ENCODE measurements around the gene ZGPAT.
"Not testable (repeated sequence)": the region's sequence is repeated elsewhere in the genome, so short reads cannot be mapped to it uniquely, and the experiment has no call there.

ZGPAT gene

DNA sequence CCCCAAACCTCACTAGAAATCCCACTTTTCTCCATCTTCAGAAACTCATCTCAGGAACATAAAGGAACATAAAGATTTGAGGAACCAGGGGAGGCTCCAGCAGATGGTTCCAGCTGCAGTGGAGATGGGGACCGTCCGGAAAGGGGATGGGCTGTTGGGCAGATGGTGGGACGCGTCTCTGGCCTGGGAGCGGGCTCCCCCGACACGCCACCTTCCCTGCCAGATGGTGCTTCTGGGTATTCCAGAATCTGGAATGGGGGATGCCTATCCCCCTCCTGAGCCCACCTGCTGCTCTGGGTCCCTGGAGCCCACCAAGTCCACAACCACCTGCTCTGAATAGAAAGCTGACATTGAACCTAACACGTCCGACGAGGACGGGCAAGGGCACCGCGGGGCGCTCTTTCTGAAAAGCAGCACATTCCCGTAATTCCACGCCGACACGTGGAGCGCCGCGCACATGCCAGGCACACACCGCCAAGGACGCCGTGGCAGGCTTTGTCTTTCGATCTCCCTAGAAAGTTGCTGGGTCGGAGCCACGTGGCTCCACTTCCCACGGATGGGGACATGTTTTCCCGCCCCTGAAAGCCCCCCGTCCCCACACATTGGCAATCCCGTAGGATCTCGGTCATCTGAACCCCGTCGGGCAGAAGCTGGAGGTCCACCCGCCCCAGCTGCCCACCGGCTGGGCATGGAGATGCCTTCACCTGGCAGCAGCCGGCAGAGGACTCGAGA is 59.0 kb downstream of the ZGPAT start:
- no peak for DNase-seq

DNA sequence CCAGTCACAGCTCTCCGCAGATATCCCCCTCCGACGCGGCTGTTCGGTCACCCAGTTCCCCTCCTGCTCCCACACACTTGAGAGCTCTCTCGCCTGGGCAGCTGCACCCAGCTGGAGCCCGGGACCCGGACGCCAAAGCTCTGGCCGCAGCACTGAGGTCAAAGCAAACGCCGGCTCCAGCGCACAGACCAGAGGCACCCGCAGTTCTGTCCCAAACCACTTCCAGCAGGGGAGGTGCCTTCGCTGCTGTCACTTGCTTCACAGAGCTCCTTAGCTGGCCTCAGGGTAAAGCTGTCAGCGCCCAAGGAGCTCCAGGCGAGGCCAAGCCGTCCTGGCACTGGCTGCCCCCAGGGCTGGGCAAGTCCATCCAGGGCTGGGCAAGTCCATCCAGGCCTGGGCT is 59.6 kb downstream of the ZGPAT start:
- no peak for DNase-seq

DNA sequence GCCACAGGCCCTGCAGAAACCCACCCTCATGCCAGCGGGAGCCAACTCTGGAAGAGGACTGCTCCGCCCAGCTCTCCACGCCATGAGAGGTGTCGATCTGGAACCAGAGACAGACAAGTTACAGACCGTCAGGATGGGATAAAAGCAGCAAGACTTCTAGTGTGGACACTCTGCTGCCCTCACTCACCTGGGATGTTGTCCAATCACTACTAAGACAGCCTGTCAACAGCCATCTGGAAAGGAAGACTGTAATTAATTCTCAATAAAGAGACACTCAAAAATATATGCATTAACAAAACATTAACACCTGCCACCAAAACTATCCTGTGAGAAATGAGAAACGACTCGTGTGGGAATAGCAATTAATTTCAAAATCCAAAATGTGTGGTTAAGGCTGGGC is 60.0 kb downstream of the ZGPAT start:
- DNase-seq = no peak

DNA sequence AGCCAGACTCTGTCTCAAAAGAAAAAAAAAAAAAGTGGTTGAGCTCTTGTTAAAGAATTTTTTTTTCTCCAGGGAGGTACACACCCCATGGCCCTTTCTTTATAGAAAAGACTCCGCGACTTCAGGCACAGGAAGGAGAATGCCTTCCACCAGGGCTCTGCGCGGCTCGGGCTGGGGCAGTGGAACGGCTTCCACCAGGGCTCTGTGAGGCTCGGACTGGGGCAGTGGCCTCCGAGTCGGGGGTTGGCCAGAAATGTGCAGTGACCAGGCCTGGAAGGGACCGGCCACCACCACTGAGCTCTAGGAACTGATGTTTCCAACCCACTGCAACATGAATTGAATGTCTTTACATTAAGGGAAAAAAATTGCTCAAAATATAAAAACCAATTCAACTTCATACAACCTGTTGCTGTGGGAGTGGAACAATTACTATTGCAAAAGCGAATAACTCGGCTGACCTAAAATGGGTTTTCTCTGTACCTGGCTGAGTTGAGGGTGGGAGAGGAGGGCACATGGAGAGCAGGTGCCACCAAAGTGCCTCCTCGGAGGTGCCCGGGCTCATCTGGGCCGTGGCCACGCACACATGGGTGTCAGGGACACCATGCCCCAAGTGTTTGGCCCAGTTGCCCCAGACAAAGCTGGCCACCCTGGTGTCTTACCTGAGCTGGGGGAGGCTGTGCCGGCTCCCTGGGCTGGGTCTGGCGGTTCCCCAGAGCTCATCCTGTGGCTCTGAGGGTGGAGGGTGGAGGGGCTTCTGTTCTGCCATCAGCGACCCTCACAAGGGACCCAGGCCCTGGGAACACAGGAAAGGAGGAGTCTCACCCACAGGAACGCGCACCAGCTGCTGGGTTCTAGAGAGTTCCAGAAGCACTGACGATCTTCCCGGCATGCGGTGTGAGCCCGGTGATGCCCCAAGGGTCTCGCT is 61.0 kb downstream of the ZGPAT start:
- DNase-seq = no peak

DNA sequence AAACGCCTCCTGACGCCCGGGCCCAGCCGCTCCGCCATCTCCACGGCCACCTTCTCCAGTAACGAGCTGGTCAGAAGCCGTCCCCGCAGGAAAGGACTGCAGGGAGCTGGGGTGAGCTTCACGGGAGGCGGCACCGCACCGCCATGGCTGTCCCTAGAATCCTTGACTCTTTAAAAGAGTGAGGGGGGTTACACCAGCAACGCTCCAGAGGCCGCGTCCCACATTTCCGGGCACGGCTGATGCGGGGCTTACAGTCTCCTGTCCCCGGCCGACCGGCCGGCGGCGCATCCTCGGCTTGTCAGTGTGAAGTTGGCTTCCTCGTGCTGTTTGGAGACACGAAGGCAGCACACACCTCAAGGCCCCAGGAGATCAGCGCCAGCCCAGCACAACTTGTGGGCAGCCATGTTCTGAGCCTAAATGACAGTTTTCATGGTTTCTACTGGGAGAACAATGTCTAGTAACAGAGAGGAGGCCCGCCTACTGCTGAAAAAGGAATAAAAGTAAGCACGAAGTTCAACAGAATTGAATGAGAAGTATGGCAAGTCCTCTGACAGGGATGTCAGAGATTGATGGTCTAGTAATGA is 62.1 kb downstream of the ZGPAT start:
- no peak for DNase-seq

DNA sequence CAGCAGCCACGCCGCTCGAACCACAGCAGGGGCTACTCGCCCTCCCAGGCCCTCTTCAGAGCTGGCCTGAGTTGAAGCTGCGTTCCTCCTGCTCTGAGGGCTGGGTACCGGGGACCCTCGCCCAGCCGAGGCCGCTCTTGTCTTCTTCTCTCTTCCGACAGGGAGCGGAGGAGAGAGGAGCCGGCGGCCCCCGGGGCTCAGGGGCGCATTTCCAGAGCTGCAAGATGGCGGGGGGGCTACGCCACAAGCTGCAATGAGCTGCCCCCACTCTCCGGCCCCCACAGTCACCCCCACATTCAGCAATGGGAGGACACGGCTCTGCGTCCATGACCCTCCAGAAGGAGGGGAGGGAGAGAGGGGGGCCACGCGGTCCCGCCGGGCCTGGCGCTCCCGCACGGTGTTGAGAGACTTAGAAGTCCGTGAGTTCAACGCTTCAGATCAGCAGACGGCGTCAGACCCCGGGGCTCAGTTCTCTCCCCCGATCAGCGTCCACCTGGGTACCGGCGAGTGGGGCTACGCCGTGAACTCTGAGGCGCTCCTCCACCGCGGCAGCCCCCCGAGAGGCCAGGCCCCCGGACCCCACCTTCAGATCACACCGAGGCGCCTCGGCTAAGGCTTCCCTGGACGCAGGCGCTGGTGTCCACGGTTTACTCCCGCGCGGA is 63.3 kb downstream of the ZGPAT start:
- no peak for DNase-seq

DNA sequence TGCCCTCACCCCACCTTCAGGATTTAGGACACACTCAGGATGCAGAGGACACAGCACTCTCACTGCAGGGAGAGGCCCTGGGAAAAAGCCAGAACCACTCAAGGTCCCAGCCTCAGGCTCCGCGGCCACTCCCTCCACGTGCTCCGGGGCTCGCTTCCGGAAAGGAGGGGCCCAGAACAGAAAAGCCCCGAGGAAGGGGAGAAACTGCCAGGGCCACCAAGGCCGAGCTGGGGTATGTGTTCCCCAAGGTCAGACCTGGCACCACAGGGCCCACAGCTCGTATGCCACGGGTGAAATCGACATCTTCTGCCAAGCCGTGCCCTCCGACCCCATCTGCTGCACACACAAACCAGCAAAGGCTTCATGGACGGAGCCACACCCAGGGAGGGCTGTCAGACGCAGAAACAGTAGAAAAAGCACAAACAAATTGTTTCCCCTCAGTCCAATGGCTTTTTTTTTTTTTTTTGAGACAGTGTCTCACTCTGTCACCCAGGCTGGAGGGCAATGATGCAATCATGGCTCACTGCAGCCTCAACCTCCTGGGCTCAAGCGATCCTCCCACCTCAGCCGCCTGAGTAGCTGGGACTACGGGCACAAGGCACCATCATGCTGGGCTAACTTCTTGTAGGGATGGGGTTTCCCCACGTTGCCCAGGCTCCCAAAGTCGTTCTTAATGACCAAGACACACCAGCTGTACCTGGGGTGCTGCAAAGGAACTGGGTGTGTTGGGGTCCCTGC is 65.1 kb downstream of the ZGPAT start:
- DNase-seq = peak; percentile 9

DNA sequence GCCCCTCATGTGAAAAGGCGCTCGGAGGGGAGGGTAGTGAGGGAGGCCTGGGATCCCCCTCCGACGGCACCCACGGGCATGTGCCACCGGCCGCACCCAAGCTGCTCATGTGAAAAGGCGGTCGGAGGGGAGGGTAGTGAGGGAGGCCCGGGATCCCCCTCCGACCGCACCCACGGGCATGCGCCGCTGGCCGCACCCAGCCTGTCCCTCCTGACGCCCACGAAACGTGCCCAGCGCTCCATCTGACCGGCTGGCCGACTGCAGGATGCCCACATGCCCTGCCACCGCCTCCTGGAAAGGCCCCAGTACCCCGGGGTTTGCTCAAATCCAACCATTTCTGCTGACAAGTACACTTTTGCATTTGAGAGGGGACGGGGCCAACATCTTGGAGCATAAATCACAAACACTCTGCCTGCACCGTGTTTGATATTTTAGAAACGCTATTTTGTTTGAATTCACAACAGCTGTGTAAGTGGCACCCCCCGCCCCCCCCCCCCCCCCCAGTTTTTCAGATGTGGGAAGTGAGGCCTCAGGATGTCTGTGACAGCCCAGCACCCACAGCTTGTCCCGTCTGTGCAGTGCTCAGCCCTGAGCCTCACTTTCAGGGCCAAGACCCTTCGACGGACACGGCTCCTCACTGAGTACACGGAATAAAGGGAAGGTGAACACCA is 65.9 kb downstream of the ZGPAT start:
- DNase-seq = no peak

DNA sequence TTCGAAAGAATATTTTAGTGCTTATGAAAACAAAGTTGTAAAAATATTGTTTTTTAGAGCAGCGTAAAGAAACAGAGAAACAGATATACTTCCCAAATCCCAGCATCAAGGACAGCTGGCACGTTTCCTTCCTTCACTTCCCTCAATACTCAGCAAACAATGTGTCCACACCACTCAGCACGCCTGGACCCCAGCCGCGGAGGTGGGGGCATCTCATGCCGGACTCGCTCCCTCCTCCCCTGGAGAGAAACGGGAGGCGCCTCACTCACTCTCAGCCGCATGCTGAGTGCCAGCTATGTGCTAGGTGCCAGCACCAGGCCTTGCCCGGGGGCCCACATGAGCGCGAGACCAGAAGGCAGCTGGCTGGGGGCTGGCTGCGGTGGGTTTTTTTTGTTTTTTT is 66.5 kb downstream of the ZGPAT start:
- DNase-seq = no peak

DNA sequence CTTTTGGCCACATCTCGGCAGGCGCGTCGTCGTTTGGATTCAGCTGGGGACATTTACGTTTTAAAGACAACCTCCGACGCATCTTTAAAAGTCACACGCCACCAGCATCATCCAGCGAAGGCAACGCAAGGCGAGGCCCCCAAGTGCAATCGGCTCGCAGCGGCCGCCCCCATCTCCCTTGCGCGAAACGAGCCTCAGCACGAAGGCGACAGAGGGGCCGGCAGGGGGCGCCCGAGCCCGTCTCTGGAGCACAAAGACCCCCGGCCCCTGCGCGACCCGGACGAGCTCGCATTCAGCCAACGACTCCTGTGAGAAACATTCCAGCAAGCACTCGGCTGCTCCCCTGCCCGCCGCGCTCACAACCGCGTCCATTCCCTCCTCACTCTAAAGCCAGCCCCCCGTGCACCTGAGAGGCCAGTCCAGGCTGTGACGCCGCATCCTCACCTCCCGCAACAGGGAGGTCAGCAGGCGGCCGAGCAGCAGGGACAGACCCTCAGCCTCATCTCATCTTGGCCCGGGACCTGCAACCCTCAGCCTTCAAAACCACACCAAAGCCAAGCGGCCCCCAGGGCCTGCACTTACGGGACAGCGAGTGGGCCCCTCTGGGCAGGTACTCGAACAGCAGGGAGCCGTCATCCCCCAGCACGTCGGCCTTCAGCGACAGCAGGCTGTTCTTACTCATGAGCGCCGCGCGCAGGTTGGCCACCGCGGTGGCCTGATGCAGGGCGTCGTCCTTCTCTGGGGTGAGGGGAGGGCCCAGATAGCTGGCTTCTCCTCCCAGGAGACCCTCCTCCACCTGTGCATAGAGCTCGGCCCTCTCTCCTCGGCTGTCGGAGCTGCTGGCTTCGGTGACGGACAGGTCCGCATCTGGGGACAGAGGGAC is 67.5 kb downstream of the ZGPAT start:
- DNase-seq = peak; percentile 48

DNA sequence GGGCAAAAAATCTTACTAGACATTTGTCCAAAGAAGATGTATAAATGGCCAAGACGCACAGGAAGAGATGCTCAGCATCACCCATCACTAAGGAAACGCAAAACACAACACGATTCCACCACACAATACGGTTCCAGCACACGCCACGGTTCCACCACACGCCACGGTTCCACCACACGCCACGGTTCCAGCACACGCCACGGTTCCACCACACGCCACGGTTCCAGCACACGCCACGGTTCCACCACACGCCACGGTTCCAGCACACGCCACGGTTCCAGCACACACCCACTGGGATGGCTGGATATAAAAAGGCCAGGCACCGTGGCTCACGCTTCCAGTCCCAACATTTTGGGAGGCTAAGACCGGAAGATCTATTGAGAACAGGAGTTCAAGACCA is 69.0 kb downstream of the ZGPAT start:
- DNase-seq = not testable (repeated sequence)

DNA sequence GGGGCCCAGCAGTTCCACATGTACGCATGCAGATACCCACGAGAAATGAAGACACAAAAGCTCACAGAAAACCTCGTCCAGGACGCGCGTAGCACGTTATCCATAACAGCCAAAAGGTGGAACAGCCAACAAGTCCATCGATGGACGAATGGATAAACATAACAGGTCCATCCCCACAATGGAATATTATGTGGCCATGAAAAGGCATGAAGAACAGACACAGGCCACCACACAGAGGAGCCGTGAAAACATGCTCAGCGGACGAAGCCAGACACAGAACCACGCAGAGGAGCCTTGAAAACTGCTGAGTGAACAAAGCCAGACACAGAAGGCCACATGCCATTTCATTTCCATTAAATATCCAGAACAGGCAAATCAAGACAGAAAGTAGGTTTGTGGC is 69.8 kb downstream of the ZGPAT start:
- no peak for DNase-seq

DNA sequence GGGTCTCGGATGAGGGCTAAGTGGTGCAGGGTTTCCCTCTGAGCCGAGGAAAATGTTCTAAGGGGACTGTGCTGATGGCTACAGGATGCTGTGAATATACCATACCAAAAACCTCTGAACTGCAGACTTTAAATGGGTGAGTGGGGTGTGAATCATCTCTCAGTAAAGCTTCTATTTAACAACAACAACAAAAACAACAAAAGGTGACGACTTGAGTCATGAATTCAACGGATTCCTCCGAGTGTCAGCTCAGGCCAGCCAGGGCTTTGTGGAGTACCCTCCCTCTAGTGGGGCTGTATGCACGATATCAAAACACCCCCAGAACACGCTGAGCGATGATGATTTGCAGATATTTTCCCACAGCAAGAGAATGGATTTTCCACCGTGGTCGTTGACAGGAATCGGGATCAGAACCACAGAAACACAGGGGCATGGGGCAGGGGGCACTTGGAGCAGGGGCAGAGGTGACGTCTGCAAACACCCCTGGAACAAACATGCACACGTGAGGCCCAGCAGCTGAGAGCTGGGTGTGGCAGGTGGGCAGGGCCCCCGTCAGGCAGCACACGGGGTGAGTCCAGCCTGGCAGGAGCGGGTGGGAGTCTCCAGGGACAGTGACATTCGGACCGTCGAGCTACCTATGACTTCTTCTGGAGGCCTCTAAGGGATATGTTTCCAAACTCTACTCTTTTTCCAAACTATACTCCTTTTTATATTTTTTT is 70.4 kb downstream of the ZGPAT start:
- no peak for DNase-seq

DNA sequence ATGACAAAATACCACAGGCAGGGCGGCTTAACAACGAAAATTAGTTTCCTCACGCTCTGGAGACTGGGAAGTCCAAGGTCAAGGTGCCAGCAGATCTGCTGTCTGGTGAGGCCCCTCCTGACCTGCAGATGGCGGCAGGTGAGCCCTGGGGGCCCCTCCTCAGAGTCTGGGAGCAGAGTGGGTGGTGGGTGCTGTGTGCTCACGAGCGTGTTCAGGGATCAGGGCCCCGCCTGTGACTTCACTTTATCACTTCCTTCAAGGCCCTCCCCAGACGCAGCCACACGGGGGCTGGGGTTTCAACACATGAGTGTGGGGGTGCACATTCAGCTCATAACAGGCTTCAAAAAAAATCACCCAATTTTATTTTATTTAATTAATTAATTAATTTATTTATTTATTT is 71.0 kb downstream of the ZGPAT start:
- DNase-seq = no peak

DNA sequence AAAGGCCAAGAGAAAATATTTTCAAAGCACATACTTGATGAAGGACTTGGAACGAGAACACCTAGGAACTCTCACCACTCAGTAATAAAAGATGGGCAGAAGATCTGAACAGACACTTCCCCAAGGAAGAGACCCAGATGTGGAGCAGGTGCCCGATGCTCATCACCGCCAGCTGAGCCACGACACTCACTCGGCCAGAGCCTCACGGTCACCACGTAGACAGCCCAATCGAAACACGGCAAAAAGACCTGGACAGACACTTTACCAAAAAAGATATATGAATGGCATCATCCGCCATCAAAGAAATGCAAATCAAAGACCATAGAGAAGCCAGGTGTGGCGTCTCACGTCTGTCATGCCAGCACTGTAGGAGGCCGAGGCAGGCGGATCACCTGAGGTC is 73.3 kb downstream of the ZGPAT start:
- DNase-seq = no peak

DNA sequence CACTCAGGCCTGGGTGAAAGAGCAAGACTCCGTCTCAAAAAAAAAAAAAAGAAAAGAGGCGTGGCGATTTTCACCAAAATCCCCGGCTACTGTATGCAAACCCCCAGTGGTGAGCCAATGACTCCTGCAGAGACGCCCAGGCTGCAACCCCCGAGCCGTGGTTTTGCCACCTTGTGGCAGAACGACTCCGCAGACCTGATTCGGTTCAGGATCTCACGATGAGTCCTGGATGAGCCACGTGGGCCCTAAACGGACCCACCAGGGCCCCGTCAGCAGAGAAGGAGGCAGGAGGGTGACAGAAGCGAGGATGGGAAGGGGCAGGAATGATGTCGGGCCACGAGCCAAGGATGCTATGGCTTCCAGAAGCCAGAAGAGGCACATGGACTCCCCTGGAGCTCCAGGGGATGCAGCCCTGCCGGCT is 74.2 kb downstream of the ZGPAT start:
- no peak for DNase-seq

DNA sequence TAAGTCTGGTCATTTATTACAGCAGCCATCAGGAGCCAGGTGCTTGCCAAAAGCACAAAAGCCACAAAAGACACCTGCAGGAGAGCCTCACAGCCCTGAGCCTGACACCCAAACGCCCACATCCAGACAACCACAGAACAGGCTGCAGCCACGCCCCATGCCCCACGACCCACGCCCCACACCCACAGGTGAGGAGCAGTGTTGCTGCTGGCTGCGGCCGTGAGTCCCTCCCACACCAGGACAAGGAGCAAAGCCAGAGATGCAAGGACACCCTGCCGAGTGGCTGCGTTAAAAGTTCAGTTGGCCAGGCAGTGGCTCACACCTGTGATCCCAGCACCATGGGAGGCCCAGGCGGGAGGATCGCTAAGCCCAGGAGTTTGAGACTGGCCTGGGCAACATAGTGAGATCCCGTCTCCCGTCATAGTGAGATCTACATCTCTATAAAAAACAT is 74.7 kb downstream of the ZGPAT start:
- no peak for DNase-seq

DNA sequence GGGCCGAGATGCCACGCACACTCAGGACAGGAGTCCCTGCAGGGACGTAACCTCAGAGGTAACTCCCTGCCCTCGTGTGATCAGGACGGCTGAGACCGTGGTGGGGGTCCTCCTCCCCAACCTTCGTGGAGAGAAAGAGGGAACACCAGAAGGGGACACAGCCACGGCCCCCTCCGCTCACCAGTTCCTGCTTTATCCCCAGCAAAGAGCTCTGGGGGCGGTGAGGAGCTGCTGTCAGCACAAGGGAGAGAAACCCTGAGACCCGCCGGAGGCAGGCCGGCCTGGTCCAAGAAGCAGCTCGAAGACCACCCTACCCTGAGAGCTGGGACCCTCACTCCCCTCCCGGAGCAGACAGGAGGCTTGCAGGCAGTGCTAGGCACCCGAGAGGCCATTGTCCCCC is 76.1 kb downstream of the ZGPAT start:
- no peak for DNase-seq

DNA sequence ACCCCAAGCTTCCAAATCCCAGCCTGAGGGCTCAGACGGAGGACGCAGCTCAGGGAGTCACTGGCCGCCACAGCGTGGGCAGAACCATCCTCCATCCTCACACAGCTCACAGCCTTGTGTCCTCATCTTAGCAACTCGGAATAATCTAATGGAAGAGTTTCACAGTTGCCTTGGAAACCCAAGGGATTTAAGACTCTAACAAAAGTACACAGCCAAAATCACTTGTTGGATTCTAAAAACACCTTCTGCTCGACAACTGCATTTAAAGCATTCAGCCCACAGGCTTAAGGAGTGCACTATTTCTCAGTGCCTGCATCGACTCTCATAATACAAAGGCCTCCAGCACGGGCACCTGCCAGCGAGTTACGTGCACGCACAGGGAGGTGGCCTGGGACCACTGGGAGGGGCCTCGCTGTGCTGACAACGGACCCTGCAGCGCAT is 77.9 kb downstream of the ZGPAT start:
- no peak for DNase-seq
